COLO829 (cell line): ENCODE measurements around the gene KNDC1.
"Not testable (repeated sequence)": the region's sequence is repeated elsewhere in the genome, so short reads cannot be mapped to it uniquely, and the experiment has no call there.

ENCODE experiments used
- DNase-seq: peaks from one replicate; pipeline ENCODE4 v3.0.0; 2012; ENCODE audit warnings: low spot score

Gene KNDC1, protein sequence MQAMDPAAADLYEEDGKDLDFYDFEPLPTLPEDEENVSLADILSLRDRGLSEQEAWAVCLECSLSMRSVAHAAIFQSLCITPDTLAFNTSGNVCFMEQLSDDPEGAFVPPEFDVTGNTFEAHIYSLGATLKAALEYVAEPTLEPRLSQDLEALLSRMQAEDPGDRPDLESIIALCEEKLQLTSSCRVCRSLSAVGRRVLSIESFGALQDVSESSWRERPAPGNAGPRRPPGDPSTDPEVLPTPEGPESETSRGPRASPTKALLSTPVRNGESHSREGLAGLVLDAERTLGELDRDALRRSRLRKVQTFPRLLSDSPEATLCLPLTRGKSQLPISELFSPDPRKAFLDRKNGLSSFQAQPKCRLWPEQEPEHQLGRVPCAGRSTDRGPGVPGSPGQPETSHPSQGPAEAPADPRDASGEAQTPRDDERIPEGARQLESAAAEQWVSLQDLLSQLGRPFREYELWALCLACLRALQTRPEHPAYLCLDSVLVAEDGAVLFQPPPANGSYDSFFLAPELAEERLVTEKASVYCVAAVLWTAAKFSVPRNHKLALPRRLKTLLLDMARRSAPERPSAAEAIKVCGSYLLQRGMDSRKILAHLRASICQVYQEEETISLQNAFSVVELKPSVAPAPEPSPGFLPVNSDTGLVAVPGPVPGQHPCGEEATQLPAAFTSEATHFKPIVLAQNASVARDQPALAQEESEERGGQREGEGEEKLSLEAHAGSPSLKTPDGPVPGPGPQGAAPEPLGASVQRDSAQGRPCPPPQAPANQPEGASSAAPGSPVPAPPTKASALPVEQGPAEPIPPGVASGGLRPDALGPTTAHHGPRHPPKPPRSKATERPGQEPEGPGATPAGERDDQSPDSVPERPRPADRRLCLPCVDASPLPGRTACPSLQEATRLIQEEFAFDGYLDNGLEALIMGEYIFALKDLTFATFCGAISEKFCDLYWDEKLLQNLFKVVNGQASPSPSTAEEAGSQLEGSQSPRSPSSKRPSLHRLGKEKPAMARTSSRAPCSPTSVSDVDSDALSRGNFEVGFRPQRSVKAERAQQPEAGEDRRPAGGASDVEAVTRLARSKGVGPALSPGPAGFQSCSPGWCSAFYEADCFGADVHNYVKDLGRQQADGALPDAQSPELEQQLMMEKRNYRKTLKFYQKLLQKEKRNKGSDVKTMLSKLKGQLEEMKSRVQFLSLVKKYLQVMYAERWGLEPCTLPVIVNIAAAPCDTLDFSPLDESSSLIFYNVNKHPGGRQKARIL (N-terminal part only)

DNA sequence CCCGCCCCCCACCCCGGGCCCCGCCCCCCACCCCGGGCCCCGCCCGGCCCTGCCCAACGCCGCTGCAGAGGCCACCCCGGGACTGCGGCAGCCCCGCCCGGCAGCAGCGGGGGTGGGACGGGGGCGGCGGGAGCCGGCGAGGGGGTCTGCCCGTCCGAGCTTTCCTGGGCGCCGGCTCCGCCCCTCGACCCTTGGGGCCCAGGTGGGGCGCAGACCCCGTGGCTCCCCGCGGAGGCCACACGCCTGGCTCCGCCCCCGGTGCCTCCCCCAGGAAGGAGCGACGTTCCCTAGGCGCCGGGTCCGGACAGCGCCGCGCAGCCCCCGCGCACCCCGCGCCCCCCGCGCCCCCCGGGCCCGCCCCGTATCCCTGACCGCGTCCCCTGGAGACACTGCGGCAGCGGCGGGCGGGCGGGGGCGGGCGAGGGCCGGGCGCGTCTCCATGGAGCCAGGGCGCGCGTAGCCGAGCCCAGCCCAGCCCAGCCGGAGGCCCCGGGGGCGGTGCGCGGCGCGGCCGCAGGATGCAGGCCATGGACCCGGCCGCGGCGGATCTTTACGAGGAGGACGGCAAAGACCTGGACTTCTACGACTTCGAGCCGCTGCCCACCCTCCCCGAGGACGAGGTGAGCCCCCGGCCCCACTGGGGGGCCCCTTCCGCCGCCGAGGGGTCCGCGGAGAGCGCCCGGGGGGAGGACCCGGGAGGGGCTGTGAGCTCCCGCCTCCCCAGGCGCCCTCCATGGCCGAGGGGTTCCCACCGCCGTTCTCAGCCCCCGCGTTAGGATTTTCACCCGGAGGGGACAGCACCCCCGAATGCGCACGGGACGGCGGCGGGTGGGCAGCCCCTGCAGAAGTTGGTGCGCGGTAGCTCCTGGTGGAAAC lies at the start of gene KNDC1:
KNDC1 (plus strand) TSS at position 270 of the 876 bp plus-strand sequence; CDS start at position 519, 249 bp downstream.
- no peak for DNase-seq

GRCh38 chr10:133110609-133111275 lies 49.3 kb upstream of the KNDC1 start:
- no peak for DNase-seq

DNA sequence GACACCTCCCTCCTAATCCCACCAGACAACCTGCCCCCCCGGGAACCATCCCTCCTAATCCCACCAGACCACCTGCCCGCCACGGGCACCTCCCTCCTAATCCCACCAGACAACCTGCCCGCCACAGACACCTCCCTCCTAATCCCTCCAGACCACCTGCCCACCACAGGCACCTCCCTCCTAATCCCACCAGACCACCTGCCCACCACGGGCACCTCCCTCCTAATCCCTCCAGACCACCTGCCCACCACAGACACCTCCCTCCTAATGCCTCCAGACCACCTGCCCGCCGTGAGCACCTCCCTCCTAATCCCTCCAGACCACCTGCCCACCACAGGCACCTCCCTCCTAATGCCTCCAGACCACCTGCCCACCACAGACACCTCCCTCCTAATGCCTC lies 48.4 kb upstream of the KNDC1 start:
- DNase-seq: not testable (repeated sequence)

GRCh38 chr10:133113146-133113830 lies 46.7 kb upstream of the KNDC1 start:
- DNase-seq: no peak

DNA sequence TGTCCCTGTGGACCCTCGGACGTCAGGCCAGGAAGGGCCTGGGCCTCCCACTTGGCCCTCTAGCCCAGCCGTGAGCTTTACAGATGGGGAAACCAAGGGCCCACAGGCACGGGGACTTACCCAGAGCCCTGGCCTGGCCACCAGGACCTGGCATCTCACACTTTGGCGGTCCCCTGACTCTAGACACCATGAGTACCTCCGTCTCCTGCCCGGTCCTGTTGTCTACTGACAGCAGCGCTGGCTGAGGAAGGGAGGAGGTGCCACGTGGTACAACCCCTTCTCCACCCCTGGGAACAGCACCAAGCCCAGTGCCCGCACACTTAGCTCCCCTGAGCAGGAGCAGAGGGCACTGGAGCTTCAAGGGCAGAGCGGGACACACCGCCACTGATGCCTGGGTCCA lies 46.2 kb upstream of the KNDC1 start:
- no peak for DNase-seq

GRCh38 chr10:133114251-133114650 lies 45.8 kb upstream of the KNDC1 start:
- DNase-seq: no peak

GRCh38 chr10:133114726-133115452 lies 45.1 kb upstream of the KNDC1 start:
- no peak for DNase-seq

DNA sequence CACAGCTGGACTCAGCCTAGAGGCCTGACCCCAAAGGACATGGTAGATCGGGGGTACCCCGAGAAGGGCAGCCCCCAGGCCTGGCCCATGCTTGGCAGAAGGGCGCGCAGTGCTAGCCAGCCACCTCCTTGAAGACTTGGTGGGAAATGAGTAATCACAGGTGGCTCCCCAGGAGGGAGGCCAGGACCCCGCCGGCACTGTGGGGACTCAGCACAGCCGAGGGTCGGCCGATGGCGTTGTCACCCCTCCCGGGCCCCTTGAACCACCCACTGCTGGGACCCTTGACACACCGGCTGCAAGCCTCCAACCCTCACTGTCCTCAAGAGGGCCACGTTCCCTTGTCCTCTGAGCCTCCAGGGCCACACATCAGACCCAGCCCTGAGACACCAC lies 44.6 kb upstream of the KNDC1 start:
- DNase-seq: no peak

- no peak for DNase-seq
These were observed 44.0 kb upstream of the KNDC1 start for GRCh38 chr10:133115976-133116375.

- DNase-seq: no peak
These were observed 43.6 kb upstream of the KNDC1 start for GRCh38 chr10:133116455-133116854.

DNA sequence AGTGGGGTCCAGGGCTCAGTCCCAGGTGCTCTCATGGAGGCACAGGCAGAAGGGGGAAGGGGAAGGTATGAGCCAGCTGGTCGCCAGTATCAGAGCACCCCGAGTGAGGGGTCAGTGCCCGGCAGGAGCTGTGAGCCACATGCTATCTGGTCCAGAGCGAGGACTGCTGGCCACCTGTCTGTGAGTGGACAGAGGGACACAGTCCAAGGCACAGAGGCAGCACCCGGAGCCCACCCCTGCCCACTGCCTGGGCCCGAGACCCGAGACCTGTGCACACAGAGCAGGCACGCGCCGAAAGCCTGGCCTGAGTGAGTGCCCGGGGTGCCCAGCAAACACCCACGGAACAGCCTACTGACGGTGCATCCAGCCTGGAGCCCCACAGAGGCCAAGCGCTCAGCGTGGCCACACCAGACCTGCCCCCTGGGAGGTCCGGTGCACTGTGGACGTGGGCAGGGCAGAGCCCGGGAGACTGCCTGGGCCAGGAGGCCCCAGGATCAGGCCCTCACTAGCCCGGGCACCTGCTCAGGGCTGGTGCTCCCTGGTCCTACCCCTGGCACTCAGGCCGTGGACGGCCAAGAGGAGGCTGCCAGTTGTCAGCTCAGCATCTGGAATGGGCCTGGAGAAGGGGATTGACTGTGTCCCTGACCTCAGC lies 42.9 kb upstream of the KNDC1 start:
- no peak for DNase-seq

DNA sequence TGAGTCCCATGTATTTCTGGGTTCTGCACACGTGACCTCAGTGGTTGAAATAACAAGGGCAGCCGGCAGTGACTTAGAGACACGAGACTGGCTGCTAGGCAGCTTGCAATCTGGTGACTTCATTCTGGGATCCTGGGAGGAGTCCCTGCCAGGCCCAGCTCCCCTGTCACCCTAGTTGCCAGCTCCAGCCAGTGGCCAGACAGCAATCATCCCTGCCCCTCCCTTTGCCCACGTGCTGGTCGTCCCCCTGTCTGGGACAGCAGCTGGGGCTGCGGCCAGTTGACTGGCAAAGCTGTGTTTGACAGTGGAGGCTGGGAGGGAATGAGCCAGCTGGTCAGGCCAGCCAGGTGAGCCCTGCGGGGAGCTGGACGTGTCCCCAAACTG lies 42.3 kb upstream of the KNDC1 start:
- no peak for DNase-seq

- DNase-seq: no peak
These were observed 38.5 kb upstream of the KNDC1 start for GRCh38 chr10:133121479-133121878.

GRCh38 chr10:133122171-133122935 lies 37.7 kb upstream of the KNDC1 start:
- no peak for DNase-seq

GRCh38 chr10:133123050-133123745 lies 36.8 kb upstream of the KNDC1 start:
- no peak for DNase-seq

- no peak for DNase-seq
These were observed 36.2 kb upstream of the KNDC1 start for GRCh38 chr10:133123746-133124356.
